H9 (cell line): ENCODE results near the gene RNF8. TPM values are rescaled to one million over a fixed set of nuclear protein-coding genes. Genes with fewer than 3 reads are reported as not detected.

Source experiments
- DNase-seq: peaks from one replicate; pipeline ENCODE4 v3.0.0-alpha.2; 2017
- H2AFZ ChIP-seq: one replicate; pipeline ENCODE4 v1.6.1; 2013; ENCODE audit warnings: mild to moderate bottlenecking, low read length, control low read depth, moderate library complexity
- H2AK5ac ChIP-seq: 2 replicates; pipeline ENCODE4 v1.6.1; 2013; ENCODE audit warnings: low read length, control low read depth, mixed read lengths; ENCODE audit not compliant: insufficient read length
- H2BK120ac ChIP-seq: one replicate; pipeline ENCODE4 v1.6.1; 2013; ENCODE audit warnings: low read depth, mild to moderate bottlenecking, low read length, control low read depth, inconsistent platforms; ENCODE audit not compliant: poor library complexity, severe bottlenecking
- H2BK12ac ChIP-seq: 2 replicates; pipeline ENCODE4 v1.6.1; 2013; ENCODE audit warnings: low read length, control low read depth, mixed read lengths, low read depth; ENCODE audit not compliant: insufficient read length
- H2BK15ac ChIP-seq: 2 replicates; pipeline ENCODE4 v1.6.1; 2013; ENCODE audit warnings: low read depth, low read length, control low read depth
- H2BK20ac ChIP-seq: one replicate; pipeline ENCODE4 v1.6.1; 2013; ENCODE audit warnings: low read depth, mild to moderate bottlenecking, low read length, control low read depth, inconsistent platforms; ENCODE audit not compliant: poor library complexity, severe bottlenecking
- H2BK5ac ChIP-seq: 2 replicates; pipeline ENCODE4 v1.6.1; 2013; ENCODE audit warnings: low read length, control low read depth, mixed read lengths; ENCODE audit not compliant: insufficient read length
- H3K14ac ChIP-seq: 2 replicates; pipeline ENCODE4 v1.6.1; 2013; ENCODE audit warnings: low read length, control low read depth; ENCODE audit not compliant: insufficient read depth
- H3K18ac ChIP-seq: 2 replicates; pipeline ENCODE4 v1.6.1; 2013; ENCODE audit warnings: low read depth, mild to moderate bottlenecking, mixed read lengths, low read length, control low read depth; ENCODE audit not compliant: insufficient read length
- H3K23ac ChIP-seq: 2 replicates; pipeline ENCODE4 v1.6.1; 2013; ENCODE audit warnings: low read length, control low read depth, mixed read lengths, low read depth; ENCODE audit not compliant: insufficient read length
- H3K23me2 ChIP-seq: 2 replicates; pipeline ENCODE4 v1.6.1; 2013; ENCODE audit warnings: low read depth, mild to moderate bottlenecking, mixed read lengths, low read length, control low read depth; ENCODE audit not compliant: insufficient read length, poor library complexity, severe bottlenecking
- H3K27ac ChIP-seq: 2 replicates; pipeline ENCODE4 v1.5.1; 2013; ENCODE audit warnings: low read length, control low read depth, mixed read lengths, low read depth; ENCODE audit not compliant: insufficient read length
- H3K27me3 ChIP-seq: 2 replicates; pipeline ENCODE4 v1.6.1; 2013; ENCODE audit warnings: low read length, control low read depth, inconsistent platforms; ENCODE audit not compliant: insufficient read depth
- H3K4ac ChIP-seq: 2 replicates; pipeline ENCODE4 v1.6.1; 2013; ENCODE audit warnings: low read depth, mild to moderate bottlenecking, control low read depth, inconsistent platforms, low read length, moderate library complexity
- H3K4me1 ChIP-seq: 2 replicates; pipeline ENCODE4 v1.6.1; 2013; ENCODE audit warnings: low read length, control low read depth, inconsistent platforms; ENCODE audit not compliant: insufficient read depth
- H3K4me2 ChIP-seq: 2 replicates; pipeline ENCODE4 v1.6.1; 2013; ENCODE audit warnings: low read length, control low read depth, mixed read lengths; ENCODE audit not compliant: insufficient read length, insufficient read depth
- H3K56ac ChIP-seq: 2 replicates; pipeline ENCODE4 v1.6.1; 2013; ENCODE audit warnings: low read depth, mild to moderate bottlenecking, mixed read lengths, low read length, control low read depth; ENCODE audit not compliant: insufficient read length
- H3K79me1 ChIP-seq: 2 replicates; pipeline ENCODE4 v1.6.1; 2013; ENCODE audit warnings: low read depth, mild to moderate bottlenecking, moderate library complexity, low read length, control low read depth, inconsistent platforms; ENCODE audit not compliant: insufficient read depth, poor library complexity, severe bottlenecking
- H3K79me2 ChIP-seq: 2 replicates; pipeline ENCODE4 v1.6.1; 2013; ENCODE audit warnings: low read length, control low read depth, inconsistent platforms; ENCODE audit not compliant: insufficient read depth
- H3K9ac ChIP-seq: 2 replicates; pipeline ENCODE4 v1.6.1; 2013; ENCODE audit warnings: low read length, control low read depth, mixed read lengths; ENCODE audit not compliant: insufficient read length; ENCODE audit errors: extremely low read depth
- H3K9me3 ChIP-seq: one replicate; pipeline ENCODE4 v1.6.1; 2013; ENCODE audit warnings: low read depth, low read length, inconsistent platforms; ENCODE audit not compliant: control insufficient read depth
- H3T11ph ChIP-seq: one replicate; pipeline ENCODE4 v1.6.1; 2013; ENCODE audit warnings: mild to moderate bottlenecking, low read length, control low read depth, inconsistent platforms
- H4K20me1 ChIP-seq: one replicate; pipeline ENCODE4 v1.6.1; 2013; ENCODE audit not compliant: control insufficient read depth, insufficient read length, insufficient read depth
- H4K5ac ChIP-seq: 2 replicates; pipeline ENCODE4 v1.6.1; 2013; ENCODE audit warnings: low read depth, mild to moderate bottlenecking, mixed read lengths, low read length, control low read depth; ENCODE audit not compliant: insufficient read length
- H4K8ac ChIP-seq: replicated peaks from 2 replicates; pipeline ENCODE4 v1.6.1; 2013; ENCODE audit warnings: low read length, control low read depth, mixed read lengths, low read depth; ENCODE audit not compliant: insufficient read length
- H4K91ac ChIP-seq: 2 replicates; pipeline ENCODE4 v1.6.1; 2013; ENCODE audit warnings: low read depth, mild to moderate bottlenecking, moderate library complexity, mixed read lengths, low read length, control low read depth; ENCODE audit not compliant: insufficient read length
- H3K27ac Mint-ChIP-seq, 3 experiments: 2 replicates in 2 of 3; 3 replicates in 1 of 3; pipeline ENCODE4 v1.8.0; 2020 to 2021; ENCODE audit warnings: mixed read lengths in 3 of 3, mild to moderate bottlenecking in 1 of 3, moderate library complexity in 1 of 3
- H3K27me3 Mint-ChIP-seq: 2 replicates; pipeline ENCODE4 v1.8.0; 2021; ENCODE audit warnings: low read depth, mild to moderate bottlenecking, moderate library complexity, mixed read lengths
- H3K36me3 Mint-ChIP-seq, 3 experiments: 2 replicates in 2 of 3; 3 replicates in 1 of 3; pipeline ENCODE4 v1.8.0; 2020 to 2021; ENCODE audit warnings: low read depth in 3 of 3, mixed read lengths in 3 of 3; ENCODE audit not compliant: insufficient read depth in 1 of 3
- H3K4me1 Mint-ChIP-seq, 2 experiments: 2 replicates each; pipeline ENCODE4 v1.8.0; 2020; ENCODE audit warnings: mixed read lengths in 2 of 2
- H3K4me3 Mint-ChIP-seq, 2 experiments: 2 replicates in 1 of 2; 3 replicates in 1 of 2; pipeline ENCODE4 v1.8.0; 2020 to 2021; ENCODE audit warnings: mild to moderate bottlenecking in 2 of 2, mixed read lengths in 2 of 2, moderate library complexity in 1 of 2
- H3K9me3 Mint-ChIP-seq, 2 experiments: 2 replicates in 1 of 2; 3 replicates in 1 of 2; pipeline ENCODE4 v1.8.0; 2020; ENCODE audit warnings: mild to moderate bottlenecking in 2 of 2, mixed read lengths in 2 of 2, moderate library complexity in 1 of 2
- CTCF ChIP-seq: fragments of 200-600 bp; sonication (generic); conservative IDR thresholded peaks from 3 replicates; pipeline ENCODE4 v1.8.0; 2021; ENCODE audit warnings: antibody characterized with exemption, mild to moderate bottlenecking
- WGBS: extraction: QIAGEN DNeasy Blood & Tissue Kit; methylation state at CpG from one replicate; pipeline ENCODE4 v1.1.7; 2013; ENCODE audit warnings: missing lambda C conversion rate, low lambda C conversion rate, mixed read lengths; ENCODE audit not compliant: insufficient read length; ENCODE audit errors: extremely low coverage; 5-methylcytosine and 5-hydroxymethylcytosine counted together
- total RNA-seq: library from RNA; stranded (reverse); gene quantifications from 2 replicates; pipeline ENCODE4 v1.2.1, GENCODE V29; 2021

The RNF8 gene
- total RNA-seq, 1 experiment from 2014 or later: 34.7 TPM

DNA sequence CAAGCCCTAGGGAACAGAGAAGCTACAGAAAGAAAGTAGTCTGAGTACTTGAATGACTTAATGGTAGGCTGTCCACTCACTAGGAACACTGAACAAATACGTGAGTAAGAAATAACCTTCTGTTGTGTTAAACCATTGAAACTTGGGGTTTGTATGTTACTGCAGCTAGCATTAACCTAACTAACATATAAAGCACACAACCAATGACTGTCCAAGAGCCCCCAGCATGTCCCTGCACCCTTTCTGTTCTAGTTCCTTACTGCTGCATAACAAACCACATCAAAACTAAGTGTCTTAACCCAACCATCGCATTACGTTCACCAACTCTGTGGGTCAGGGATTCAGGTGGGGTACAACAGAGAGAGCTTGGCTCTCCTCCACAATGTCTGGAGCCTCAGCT is 10.5 kb upstream of the RNF8 start:
- H2BK20ac ChIP-seq: no peak overlapping the region
- Mint-ChIP-seq H3K27me3 (peaks cover 5% of the 10 kb centered on the region; the same call in 1 of the 2 replicates), H3K4me1 (no peaks in the 10 kb centered on the region), H3K27ac (no peak overlapping the region), H3K9me3 (peaks cover 0 to 5% of the 10 kb centered on the region in 2 experiments; a peak in 2 of 5 replicates), H3K36me3 (no peaks in the 10 kb centered on the region), H3K4me3 (no peak overlapping the region)
- H3T11ph ChIP-seq: no peak overlapping the region
- no peaks in the 10 kb centered on the region for H3K4me1 ChIP-seq
- H3K4ac ChIP-seq: no peak overlapping the region
- 0 out of 2 replicates have a peak, but pooled peaks cover 3% of the 10 kb centered on the region for H3K27me3 ChIP-seq
- H4K91ac ChIP-seq: no peak overlapping the region
- H2BK15ac ChIP-seq: no peak overlapping the region
- H3K79me1 ChIP-seq: no peaks in the 10 kb centered on the region
- H4K20me1 ChIP-seq: no peaks in the 10 kb centered on the region
- H3K18ac ChIP-seq: no peak overlapping the region
- H3K79me2 ChIP-seq: 0 out of 2 replicates have a peak, but pooled peaks cover 2% of the 10 kb centered on the region
- no peak for TF ChIP-seq CTCF
- H3K14ac ChIP-seq: no peak overlapping the region
- H3K23me2 ChIP-seq: no peaks in the 10 kb centered on the region
- DNase-seq: no peak
- WGBS: no CpG with 5 or more reads among the region's 3 CpGs
- H3K23ac ChIP-seq: no peak overlapping the region
- H2BK120ac ChIP-seq: no peak overlapping the region
- no peak overlapping the region for H2BK5ac ChIP-seq
- H3K4me2 ChIP-seq: no peak overlapping the region
- no peak overlapping the region for H4K8ac ChIP-seq
- no peak overlapping the region for H3K9ac ChIP-seq
- H2AK5ac ChIP-seq: no peak overlapping the region
- no peak overlapping the region for H3K56ac ChIP-seq
- H2AFZ ChIP-seq: no peak overlapping the region
- no peak overlapping the region for H3K27ac ChIP-seq
- H4K5ac ChIP-seq: no peak overlapping the region
- no peaks in the 10 kb centered on the region for H3K9me3 ChIP-seq
- H2BK12ac ChIP-seq: no peak overlapping the region
